Neural progenitor cell (in vitro differentiated cells): ENCODE data around the gene MOV10L1. TPM values are rescaled to one million over a fixed set of nuclear protein-coding genes. Genes with fewer than 3 reads are reported as not detected.

Experiments used
- DNase-seq: peaks from one replicate; pipeline ENCODE4 v3.0.0-alpha.2; 2016; ENCODE audit warnings: low spot score
- H2AFZ ChIP-seq: fragments of 200-600 bp; sonication (generic); replicated peaks from 2 replicates; pipeline ENCODE4 v1.6.1; 2016; ENCODE audit warnings: antibody characterized with exemption
- H3F3A ChIP-seq: fragments of 200-600 bp; sonication (generic); 2 replicates; pipeline ENCODE4 v1.6.1; 2016; ENCODE audit warnings: antibody characterized with exemption, low read depth
- H3K27ac ChIP-seq: fragments of 200-600 bp; sonication (generic); 2 replicates; pipeline ENCODE4 v1.5.1; 2016; ENCODE audit warnings: mild to moderate bottlenecking
- H3K27me3 ChIP-seq: fragments of 200-600 bp; sonication (generic); 2 replicates; pipeline ENCODE4 v1.6.1; 2016; ENCODE audit warnings: mild to moderate bottlenecking, moderate library complexity
- H3K36me3 ChIP-seq: fragments of 200-600 bp; sonication (generic); 2 replicates; pipeline ENCODE4 v1.5.1; 2016
- H3K4me1 ChIP-seq: fragments of 200-600 bp; sonication (generic); 2 replicates; pipeline ENCODE4 v1.6.1; 2016; ENCODE audit warnings: mixed run types
- H3K4me2 ChIP-seq: fragments of 200-600 bp; sonication (generic); 2 replicates; pipeline ENCODE4 v1.6.1; 2016
- H3K4me3 ChIP-seq: fragments of 200-600 bp; sonication (generic); 2 replicates; pipeline ENCODE4 v1.5.1; 2016
- H3K79me2 ChIP-seq: fragments of 200-600 bp; sonication (generic); 2 replicates; pipeline ENCODE4 v1.6.1; 2016; ENCODE audit warnings: low read depth
- H3K9ac ChIP-seq: fragments of 200-600 bp; sonication (generic); 2 replicates; pipeline ENCODE4 v1.6.1; 2016
- H3K9me3 ChIP-seq: fragments of 200-600 bp; sonication (generic); 2 replicates; pipeline ENCODE4 v1.5.1; 2016; ENCODE audit warnings: low read depth
- H4K20me1 ChIP-seq: fragments of 200-600 bp; sonication (generic); 2 replicates; pipeline ENCODE4 v1.6.1; 2016; ENCODE audit warnings: low read depth
- H3K27ac Mint-ChIP-seq: 3 replicates; pipeline ENCODE4 v1.8.0; 2021; ENCODE audit warnings: mixed read lengths
- H3K27me3 Mint-ChIP-seq: 2 replicates; pipeline ENCODE4 v1.8.0; 2022; ENCODE audit warnings: low read depth, mild to moderate bottlenecking, inconsistent platforms, moderate library complexity, mixed read lengths; ENCODE audit not compliant: insufficient read depth
- H3K36me3 Mint-ChIP-seq: 3 replicates; pipeline ENCODE4 v1.8.0; 2021; ENCODE audit warnings: mixed read lengths
- H3K4me1 Mint-ChIP-seq: 3 replicates; pipeline ENCODE4 v1.8.0; 2021; ENCODE audit warnings: mixed read lengths
- H3K4me3 Mint-ChIP-seq: 3 replicates; pipeline ENCODE4 v1.8.0; 2021; ENCODE audit warnings: mild to moderate bottlenecking, moderate library complexity, mixed read lengths
- H3K9me3 Mint-ChIP-seq: 3 replicates; pipeline ENCODE4 v1.8.0; 2020; ENCODE audit warnings: mixed read lengths
- EZH2 ChIP-seq: fragments of 200-600 bp; sonication (generic); IDR thresholded peaks from 2 replicates; pipeline ENCODE4 v1.6.1; 2017; ENCODE audit warnings: antibody characterized with exemption, mild to moderate bottlenecking, moderate library complexity
- EZH2phosphoT487 ChIP-seq: fragments of 200-600 bp; sonication (generic); IDR thresholded peaks from 2 replicates; pipeline ENCODE4 v1.6.1; 2017; ENCODE audit warnings: antibody characterized with exemption
- total RNA-seq: library from RNA; depleted of rRNA; stranded (reverse); fragments of >200 nt; gene quantifications from 2 replicates; pipeline ENCODE4 v1.2.3, GENCODE V29; 2015; ENCODE audit warnings: low replicate concordance
- TF ChIP-seq, protein P1 (sequence below): fragments of 200-600 bp; sonication (generic); IDR thresholded peaks from 2 replicates; pipeline ENCODE4 v1.5.1; 2017; ENCODE audit warnings: antibody characterized with exemption, mild to moderate bottlenecking

Gene MOV10L1
- total RNA-seq, 1 donor from 2014 or later, result not detected

DNA sequence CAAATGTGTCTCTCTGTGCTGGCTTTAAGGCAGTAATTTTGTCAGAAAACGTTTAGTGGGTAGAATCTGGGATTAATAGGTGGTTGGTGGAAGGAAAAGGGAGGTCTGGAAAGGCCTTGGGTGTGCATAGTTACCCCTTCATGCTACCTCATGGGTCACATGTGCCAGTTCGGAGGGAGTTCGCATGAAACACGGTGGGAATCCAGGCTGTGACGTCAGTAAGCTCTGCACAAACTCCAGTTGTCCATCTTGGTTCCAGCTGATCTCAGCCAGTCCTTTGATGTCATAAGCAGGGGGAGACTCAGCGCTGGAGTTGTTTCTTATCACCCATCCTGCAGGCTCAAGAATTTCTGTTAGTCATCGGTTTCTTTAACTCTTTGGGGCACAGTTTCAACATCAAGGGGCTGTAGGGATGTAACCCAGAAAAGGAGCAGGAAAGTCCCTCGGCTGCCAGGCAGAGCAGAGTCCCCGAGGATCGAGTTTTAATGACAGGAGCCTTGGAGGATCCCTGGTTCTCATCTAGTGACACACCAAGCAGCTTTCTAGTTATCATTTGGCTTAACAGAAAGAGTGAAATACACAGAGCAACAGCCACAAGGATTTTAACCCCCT is 28.9 kb downstream of the MOV10L1 start:
- no peaks in the 10 kb centered on the region for H3K27me3 ChIP-seq
- no peak overlapping the region for H3K4me3 Mint-ChIP-seq
- peaks cover 6% of the 10 kb centered on the region for H3K4me1 ChIP-seq
- no peak overlapping the region for H3K4me3 ChIP-seq
- H3K27me3 Mint-ChIP-seq, result peaks cover 2% of the 10 kb centered on the region
- peaks cover 24% of the 10 kb centered on the region for H3K4me1 Mint-ChIP-seq
- no peak overlapping the region for H3K27ac ChIP-seq
- no peak overlapping the region for H3K9ac ChIP-seq
- no peaks in the 10 kb centered on the region for H3K79me2 ChIP-seq
- H3F3A ChIP-seq, result no peaks in the 10 kb centered on the region
- no peak overlapping the region for H3K4me2 ChIP-seq
- no peak overlapping the region for H3K27ac Mint-ChIP-seq
- no peaks in the 10 kb centered on the region for H4K20me1 ChIP-seq
- TF ChIP-seq, protein P1, sequence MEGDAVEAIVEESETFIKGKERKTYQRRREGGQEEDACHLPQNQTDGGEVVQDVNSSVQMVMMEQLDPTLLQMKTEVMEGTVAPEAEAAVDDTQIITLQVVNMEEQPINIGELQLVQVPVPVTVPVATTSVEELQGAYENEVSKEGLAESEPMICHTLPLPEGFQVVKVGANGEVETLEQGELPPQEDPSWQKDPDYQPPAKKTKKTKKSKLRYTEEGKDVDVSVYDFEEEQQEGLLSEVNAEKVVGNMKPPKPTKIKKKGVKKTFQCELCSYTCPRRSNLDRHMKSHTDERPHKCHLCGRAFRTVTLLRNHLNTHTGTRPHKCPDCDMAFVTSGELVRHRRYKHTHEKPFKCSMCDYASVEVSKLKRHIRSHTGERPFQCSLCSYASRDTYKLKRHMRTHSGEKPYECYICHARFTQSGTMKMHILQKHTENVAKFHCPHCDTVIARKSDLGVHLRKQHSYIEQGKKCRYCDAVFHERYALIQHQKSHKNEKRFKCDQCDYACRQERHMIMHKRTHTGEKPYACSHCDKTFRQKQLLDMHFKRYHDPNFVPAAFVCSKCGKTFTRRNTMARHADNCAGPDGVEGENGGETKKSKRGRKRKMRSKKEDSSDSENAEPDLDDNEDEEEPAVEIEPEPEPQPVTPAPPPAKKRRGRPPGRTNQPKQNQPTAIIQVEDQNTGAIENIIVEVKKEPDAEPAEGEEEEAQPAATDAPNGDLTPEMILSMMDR, result no peak
- TF ChIP-seq EZH2 (no peak), EZH2phosphoT487 (no peak)
- H3K36me3 Mint-ChIP-seq, result no peaks in the 10 kb centered on the region
- no peak for DNase-seq
- no peaks in the 10 kb centered on the region for H3K36me3 ChIP-seq
- H3K9me3 Mint-ChIP-seq, result peaks cover 12% of the 10 kb centered on the region
- H3K9me3 ChIP-seq, result no peaks in the 10 kb centered on the region
- peak overlapping the region; percentile 5 for H2AFZ ChIP-seq

DNA sequence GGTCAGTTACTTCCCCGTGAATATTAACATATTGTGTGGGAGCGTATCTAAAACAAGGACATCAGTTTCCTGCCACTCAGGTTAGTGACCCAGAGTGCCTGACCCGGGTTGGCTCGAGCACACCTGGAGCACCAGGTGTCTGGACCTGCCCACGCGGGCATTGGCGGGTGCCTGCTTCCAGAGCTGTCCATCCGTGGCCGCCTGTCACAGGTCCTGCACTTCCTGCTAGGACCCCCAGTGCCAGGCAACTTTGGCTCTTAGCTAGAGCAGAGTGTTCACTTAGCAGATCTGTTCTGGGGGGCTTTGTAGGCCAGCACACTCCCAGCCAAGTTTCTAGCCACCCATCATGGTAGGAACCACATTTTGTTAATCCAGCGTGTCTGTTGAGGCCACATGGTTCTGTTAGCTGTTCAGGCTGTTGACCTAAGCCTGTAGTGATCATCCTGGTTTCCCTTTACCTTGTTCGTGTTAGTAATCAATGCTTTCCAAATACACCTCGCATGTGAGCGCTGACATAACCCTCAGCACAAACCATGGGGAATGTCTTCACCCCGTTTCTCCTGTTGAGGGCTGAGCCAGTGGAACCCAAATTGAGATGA is 29.5 kb downstream of the MOV10L1 start:
- TF ChIP-seq EZH2 (no peak), EZH2phosphoT487 (no peak)
- TF ChIP-seq, protein P1, result no peak
- Mint-ChIP-seq H3K27ac (no peak overlapping the region), H3K9me3 (peaks cover 18% of the 10 kb centered on the region), H3K4me1 (peaks cover 22% of the 10 kb centered on the region), H3K27me3 (peaks cover 2% of the 10 kb centered on the region), H3K4me3 (no peak overlapping the region), H3K36me3 (no peaks in the 10 kb centered on the region)
- Histone ChIP-seq H2AFZ (no peak overlapping the region), H3K27ac (no peak overlapping the region), H3F3A (no peaks in the 10 kb centered on the region), H3K9ac (no peak overlapping the region), H3K79me2 (no peaks in the 10 kb centered on the region), H3K27me3 (no peaks in the 10 kb centered on the region), H3K4me3 (no peak overlapping the region), H3K36me3 (no peaks in the 10 kb centered on the region), H3K9me3 (no peaks in the 10 kb centered on the region), H3K4me1 (peaks cover 6% of the 10 kb centered on the region), H3K4me2 (no peak overlapping the region), H4K20me1 (no peaks in the 10 kb centered on the region)
- DNase-seq, result no peak

DNA sequence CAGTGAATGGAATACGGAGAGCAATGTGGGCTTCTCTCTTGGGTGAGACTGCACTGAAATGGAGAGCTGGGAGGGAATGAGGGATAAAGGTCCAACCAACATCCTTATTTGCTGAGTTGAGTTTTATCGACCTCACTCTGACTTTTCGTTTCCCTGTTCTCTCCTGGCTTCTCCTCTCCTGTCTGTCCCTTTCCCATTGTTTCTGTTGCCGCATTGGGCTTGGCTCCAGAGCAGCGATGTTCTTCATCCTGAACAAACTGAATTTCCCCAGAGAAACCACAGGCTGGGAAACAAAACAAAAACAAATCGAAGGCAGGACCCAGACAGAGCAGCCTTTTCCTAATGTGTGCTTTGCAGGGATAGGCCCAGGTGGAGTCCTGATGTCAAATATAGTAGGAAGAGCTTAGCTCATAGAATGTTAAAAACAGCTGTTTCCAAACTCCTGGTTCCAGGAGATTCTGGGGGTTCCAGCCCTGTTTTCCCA is 30.0 kb downstream of the MOV10L1 start:
- Histone ChIP-seq H2AFZ (no peak overlapping the region), H3K27me3 (no peaks in the 10 kb centered on the region), H3K36me3 (no peaks in the 10 kb centered on the region), H3K79me2 (no peaks in the 10 kb centered on the region), H3K4me1 (peaks cover under 1% of the 10 kb centered on the region), H3K4me3 (no peak overlapping the region), H4K20me1 (no peaks in the 10 kb centered on the region), H3K9ac (no peak overlapping the region), H3K9me3 (no peaks in the 10 kb centered on the region), H3K27ac (no peak overlapping the region), H3K4me2 (no peak overlapping the region), H3F3A (no peaks in the 10 kb centered on the region)
- Mint-ChIP-seq H3K9me3 (peaks cover 19% of the 10 kb centered on the region), H3K4me1 (peaks cover 17% of the 10 kb centered on the region), H3K27me3 (peaks cover 2% of the 10 kb centered on the region), H3K4me3 (no peak overlapping the region), H3K36me3 (no peaks in the 10 kb centered on the region), H3K27ac (no peak overlapping the region)
- no peak for DNase-seq
- TF ChIP-seq EZH2 (no peak), EZH2phosphoT487 (no peak)
- TF ChIP-seq, protein P1, result no peak
